NCI-H1417 (cell line): ENCODE measurements around the gene ATXN1L.
"Not testable (repeated sequence)": the region's sequence is repeated elsewhere in the genome, so short reads cannot be mapped to it uniquely, and the experiment has no call there.

Source experiments
- DNase-seq, 3 experiments: peaks; one replicate each; lab custom pipeline; 2025; lab: John Stamatoyannopoulos, UW

ATXN1L gene, protein sequence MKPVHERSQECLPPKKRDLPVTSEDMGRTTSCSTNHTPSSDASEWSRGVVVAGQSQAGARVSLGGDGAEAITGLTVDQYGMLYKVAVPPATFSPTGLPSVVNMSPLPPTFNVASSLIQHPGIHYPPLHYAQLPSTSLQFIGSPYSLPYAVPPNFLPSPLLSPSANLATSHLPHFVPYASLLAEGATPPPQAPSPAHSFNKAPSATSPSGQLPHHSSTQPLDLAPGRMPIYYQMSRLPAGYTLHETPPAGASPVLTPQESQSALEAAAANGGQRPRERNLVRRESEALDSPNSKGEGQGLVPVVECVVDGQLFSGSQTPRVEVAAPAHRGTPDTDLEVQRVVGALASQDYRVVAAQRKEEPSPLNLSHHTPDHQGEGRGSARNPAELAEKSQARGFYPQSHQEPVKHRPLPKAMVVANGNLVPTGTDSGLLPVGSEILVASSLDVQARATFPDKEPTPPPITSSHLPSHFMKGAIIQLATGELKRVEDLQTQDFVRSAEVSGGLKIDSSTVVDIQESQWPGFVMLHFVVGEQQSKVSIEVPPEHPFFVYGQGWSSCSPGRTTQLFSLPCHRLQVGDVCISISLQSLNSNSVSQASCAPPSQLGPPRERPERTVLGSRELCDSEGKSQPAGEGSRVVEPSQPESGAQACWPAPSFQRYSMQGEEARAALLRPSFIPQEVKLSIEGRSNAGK

DNA sequence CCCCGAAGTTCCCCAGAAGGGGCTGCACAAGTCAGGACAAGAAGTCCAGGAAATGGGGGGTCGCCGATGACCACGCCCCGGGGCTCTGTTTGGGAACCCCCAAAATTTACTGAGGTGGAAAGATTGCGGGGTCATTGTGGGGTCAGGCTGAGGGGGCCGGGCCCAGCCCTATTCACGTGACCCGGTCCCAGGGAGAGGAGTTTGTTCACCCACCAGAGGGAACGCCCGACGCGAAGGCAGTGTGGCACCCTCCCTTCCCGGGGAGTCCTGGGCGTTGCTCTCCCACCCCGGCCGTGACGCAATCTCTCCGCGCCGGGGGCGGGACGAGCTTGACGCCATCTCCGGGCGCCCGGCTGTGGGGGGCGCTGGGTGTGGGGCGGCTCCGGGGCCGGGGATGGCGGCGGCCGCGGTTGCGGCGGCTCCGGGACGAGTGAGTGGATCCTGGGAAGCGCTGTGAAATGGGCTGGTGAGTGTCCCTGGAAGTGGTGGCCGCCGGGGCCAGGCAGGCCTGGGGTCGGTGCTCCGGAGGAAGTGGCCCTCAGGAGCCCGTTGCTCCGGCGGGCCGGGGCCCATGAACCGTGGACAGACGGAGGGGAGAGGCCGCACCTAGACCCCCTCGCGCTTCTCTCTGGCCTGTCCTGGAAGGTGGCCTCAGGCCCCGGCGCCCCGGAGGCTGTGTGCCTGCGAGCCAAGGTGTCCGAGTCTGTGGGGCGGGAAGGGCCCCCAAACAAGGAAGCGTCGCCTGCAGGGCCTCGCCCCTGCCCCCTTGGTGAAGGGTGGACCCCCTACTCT, at the start of gene ATXN1L:
ATXN1L (plus strand) TSS at position 338 of the 792 bp plus-strand sequence. CDS start 3,765 bp downstream, outside the sequence.
- peak; percentile 75 to 88 (median 86) for DNase-seq

DNA sequence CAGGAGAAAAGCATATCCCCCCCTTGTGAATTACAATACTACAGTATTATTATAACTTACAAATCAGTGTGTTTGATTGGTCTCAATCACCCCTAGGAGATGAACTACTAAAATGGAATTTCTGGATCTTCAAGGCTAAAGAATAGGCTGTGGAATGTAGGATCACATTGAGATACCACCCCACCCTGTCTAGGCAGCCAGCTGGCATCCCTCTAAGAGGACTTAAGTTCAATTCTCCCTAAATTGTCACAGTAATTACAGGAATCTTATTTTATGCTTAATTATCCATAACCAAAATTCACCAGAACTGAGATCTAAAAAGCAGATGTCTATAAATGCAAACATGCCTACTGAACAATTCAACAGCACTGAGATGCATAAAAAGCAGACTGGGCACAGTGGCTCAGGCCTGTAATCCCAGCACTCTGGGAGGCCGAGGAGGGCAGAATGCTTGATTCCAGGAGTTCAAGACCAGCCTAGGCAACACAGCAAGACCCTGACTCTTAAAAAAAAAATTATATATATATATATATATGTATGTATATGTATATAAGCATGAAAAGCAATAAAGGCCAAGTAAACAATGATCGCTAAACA, 49.2 kb upstream of the ATXN1L start:
- no peak for DNase-seq

DNA sequence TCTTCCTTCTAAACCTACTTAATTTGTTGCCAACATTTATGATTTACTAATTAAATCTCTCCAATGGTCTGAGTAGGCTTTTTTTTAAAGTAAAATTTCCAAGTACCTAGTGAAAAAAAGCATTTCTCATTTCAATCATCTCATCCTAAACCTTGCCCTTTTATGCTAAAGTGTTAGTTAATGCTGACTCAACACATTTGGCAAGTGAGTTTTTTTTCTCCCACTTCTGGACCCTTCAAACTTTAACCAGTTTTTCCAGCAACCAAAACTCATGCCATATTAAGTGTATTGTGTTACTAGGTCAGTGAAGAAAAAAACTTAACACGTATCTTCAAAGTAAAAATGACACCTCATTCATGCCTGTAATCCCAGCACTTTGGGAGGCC, 42.5 kb upstream of the ATXN1L start:
- DNase-seq = no peak

DNA sequence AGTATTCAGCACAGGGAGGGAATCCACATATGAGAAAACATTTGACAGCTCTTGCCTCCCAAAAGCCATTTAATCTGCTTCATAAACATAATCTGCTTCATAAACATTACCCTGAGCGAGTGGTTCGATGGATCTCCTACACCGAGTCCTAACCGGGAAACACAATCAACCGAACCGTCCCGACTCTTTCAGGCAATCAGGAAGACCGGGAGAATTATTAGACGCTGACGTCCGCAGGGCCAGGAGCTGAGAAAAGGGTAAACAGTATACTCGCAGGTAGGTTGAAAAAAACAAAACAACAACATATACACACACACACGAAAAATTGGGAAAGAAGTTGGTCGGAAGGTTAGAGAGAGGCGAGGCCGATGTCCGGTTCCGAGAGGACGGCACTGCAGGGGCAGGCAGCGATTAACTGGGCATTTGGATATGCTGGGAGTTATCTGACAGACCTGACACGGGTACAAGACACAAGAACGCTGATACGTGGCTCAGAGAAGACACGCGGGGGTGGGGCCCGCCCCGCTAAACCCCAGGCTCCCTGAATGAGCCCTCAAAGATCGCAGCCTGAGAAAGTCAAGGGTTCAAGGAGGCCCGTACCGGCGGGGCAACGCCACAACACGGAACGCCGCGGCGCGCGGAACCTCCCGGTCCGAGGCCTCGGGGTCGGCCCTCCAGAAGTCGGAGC, 37.7 kb upstream of the ATXN1L start:
- peak in 2 of 3 experiments; percentile 48 to 62 for DNase-seq

DNA sequence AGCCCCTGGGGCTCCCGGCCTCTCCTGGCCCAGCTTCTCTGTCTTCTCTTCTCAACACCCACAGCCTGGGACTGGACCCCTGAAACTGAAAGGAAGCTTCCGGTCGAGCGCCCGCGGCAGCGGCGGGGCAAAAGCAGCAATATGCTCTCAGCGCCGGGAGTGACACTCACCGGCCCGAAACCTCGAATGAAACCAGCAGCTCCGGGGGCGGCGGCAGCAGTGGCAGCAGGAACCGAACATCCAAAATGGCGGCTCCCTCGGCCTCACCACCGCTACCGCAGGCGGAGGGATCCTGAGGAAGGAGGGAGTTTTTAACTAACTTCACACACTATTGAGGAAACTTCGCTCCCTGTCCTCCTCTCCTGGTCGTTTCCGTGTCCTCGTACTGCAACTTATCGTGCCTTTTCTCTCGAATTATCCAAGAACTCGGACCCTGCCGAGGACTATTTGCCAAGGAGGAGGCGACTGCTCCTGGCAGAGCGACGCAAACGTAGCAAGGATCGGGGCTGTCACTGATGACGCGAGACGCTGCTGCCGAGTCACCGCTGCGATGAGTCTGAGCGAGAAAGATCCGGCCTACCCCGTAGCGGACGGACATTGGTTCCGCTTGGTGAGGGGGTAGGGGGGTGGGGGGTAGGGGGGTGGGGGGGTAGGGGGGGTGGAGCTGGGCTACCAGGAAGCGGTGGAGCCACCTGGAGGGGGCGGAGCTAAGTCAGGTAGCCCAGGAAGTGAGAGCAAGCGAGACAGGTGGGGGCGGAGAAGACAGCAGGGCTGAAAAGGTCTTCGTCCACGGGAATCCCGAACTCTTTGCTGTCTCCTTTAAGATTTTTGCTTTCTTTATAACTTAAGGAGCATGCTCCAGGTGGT, 37.0 kb upstream of the ATXN1L start, which contains the start of gene AP1G1:
AP1G1 (minus strand) TSS at position 242 of the 867 bp plus-strand sequence. CDS start 19,355 bp downstream, outside the sequence.
- peak; percentile 93 to 97 (median 97) for DNase-seq

DNA sequence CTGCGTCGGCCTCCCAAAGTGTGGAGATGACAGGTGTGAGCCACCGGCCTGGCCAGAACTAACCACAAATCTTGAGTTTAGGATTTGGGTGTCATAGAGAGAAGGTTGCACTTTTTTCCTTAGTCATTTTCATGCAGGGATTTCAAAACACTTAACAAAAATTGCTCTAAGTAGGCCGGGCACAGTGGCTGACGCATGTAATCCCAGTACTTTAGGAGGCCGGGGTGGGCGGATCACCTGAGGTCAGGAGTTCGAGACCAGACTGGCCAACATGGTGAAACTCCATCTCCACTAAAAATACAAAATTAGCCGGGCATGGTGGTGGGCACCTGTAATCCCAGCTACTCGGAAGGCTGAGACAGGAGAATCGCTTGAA, 35.6 kb upstream of the ATXN1L start:
- not testable (repeated sequence) for DNase-seq

DNA sequence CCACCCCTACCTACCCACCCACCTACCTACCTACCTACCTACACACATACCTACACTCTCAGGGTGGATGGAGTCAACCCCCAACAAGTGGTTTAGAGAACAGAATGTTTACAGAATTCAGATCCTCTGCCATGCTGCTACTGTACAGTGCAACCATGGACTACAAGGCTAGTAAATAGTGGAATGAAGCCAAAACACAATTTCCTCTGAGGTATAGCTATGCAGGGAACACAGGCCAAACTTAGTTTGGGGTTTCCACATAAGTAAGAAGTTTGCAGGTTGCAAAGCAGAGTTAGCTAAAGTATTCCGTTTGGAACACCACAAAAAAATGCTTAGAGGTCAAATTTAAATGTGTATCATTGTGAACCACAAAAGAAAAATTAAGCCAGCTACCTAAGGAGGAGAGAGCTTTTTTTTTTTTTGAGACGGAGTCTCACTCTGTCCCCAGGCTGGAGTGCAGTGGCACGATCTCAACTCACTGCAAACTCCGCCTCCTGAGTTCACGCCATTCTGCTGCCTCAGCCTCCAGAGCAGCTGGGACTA, 34.4 kb upstream of the ATXN1L start:
- no peak for DNase-seq

DNA sequence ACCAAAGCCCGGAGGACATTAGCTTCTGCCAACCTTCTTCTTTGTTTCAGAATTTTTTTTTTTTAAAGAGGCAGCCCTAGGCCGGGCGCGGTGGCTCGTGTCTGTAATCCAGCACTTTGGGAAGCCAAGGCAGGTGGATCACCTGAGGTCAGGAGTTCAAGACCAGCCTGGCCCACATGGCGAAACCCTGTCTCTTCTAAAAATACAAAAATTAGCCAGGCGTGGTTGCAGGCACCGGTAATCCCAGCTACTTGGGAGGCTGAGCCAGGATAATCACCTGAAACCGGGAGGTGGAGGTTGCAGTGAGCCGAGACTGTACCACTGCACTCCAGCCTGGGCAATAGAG, 28.6 kb upstream of the ATXN1L start:
- not testable (repeated sequence) for DNase-seq

DNA sequence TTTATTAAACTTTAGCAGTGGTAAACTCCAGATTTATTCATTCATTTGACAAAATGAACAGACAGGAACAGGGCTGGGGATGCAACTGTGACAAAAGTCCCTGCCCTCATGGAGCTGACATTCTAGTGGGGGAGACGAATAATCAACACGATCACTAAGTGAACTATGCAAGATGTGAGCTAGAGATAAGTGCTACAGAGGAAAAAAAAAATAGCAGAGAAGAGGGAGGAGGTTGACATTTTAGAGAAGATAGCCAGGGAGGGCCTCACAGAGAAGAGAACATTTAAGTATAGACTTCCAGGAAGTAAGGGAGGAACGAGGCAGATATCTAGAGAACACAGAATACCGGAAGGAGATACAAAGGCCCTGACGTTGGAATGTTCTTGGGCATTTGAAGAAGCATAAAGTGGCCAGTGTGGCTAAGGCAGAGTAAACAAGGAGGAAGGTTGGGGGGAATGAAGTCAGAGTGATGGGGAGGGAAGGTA, 19.2 kb upstream of the ATXN1L start:
- DNase-seq = no peak

DNA sequence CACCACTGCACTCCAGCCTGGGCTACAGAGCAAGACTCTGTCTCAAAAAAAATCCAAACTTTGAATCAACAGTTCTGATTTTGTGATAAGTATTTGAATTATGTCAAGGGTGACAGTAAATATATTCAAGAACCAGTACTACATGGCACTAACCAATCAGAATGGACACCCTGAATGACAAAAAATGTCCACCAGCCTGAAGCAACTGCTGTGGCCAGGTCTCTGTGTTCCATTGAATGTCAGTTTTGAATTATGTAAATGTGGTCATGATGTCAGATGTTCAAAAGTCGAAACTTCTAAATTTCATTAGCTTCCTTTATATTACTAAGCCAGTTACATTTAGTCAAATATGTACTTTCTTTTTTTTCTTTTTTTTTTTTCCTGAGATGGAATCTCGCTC, 15.4 kb upstream of the ATXN1L start:
- no peak for DNase-seq

DNA sequence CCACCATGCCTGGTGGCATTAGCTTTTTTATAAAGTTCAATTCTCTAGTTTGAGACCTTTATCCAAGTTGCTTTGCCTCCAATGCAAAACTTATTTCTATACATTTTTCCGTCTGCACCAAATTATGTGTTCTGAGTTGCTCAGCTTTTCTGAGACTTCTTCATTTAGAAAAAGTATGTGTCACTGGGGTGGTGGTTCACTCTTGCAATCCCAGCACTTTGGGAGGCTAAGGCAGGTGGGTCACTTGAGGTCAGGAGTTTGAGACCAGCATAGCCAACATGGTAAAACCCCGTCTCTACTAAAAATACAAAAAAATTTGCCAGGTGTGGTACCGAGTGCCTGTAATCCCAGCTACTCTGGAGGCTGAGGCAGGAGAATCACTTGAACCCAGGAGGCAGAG, 14.1 kb upstream of the ATXN1L start:
- not testable (repeated sequence) for DNase-seq

DNA sequence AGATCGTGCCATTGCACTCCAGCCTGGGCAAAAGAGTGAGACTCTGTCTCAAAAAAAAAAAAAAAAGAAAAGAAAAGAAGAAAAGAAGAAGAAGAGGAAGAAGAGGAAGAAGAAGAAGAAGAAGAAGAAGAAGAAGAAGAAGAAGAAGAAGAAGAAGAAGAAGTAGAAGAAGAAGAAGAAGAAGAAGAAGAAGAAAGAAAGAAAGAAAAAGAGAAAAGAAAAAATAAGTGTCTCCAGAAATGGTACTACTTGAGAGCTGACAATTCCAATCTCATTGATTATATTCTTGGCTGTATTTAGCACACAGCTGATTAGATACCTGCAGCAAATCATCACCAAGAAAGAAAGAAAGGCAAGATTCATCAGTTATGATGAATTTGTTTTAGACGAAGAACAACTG, 13.7 kb upstream of the ATXN1L start:
- not testable (repeated sequence) for DNase-seq

DNA sequence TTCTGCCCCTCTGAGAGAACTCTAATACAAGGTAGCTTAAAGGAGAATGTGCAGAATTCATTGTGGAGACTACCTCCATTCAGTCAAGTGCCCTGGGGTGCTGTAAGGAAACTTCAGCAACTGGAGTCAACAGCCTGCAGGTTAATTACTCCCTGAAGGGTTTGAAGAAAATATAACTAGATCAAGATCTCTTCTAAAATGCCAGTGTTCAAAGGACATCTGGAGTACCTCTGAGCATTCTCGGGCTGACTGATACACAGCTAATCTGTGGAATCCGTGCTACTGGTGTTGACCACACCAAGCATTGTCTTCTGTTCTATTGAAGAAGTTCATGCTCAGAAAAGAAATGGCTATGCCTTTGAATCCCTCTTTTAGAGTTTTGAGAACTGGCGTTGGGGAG, 11.5 kb upstream of the ATXN1L start:
- no peak for DNase-seq

DNA sequence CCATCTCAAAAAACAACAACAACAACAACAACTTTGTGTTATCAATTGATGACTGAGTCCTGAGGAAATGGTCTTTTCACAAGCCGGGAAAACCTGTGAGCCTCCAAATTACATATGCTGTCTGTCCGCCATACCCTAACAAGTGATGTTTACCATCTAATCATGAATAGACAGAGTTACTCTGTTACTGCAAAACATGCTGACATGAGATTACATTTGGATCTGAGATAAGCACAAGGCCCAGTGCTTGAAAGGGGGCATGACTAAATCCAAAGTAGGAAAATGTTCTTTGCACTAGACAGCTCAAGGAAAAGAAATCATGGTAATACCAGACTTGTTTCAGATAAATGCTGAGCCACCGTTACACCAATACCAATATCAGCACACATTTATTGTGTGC, 8.6 kb upstream of the ATXN1L start:
- DNase-seq = no peak

DNA sequence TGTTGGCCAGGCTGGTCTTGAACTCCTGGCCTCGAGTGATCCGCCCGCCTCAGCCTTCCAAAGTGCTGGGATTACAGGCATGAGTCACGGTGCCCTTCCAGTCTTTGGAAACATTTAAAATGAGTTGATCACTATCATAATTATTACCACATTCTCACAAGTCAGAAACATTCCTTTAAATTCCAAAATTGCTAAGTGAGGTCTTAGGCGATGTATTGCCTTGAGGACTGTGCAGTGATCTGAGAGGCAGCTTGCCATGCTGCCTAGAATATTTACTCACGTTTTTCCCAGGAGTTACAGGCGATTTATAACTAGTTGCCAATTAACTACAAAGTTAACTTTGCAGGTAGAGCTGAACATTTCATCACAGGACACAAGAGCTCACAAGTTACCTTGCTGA, 5.7 kb upstream of the ATXN1L start:
- no peak for DNase-seq

DNA sequence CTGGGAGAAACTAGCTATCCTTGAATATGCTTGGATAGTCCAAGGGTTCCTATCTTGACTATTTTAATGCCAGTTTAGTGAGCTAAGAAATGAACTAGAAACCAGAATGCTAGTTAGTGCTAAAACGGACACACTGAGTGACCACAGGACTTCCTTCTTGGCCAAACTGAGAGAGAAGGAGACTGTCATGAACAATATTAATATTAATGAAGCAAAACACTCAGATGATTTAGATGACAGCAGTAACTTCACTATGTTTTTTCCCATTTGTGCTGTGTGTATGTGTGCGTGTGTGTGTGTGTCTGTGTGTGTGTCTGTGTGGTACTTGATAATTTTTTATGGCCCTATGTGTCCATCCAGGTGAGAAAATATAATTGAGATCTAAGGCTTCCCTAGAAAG, 2.2 kb upstream of the ATXN1L start:
- DNase-seq = no peak

DNA sequence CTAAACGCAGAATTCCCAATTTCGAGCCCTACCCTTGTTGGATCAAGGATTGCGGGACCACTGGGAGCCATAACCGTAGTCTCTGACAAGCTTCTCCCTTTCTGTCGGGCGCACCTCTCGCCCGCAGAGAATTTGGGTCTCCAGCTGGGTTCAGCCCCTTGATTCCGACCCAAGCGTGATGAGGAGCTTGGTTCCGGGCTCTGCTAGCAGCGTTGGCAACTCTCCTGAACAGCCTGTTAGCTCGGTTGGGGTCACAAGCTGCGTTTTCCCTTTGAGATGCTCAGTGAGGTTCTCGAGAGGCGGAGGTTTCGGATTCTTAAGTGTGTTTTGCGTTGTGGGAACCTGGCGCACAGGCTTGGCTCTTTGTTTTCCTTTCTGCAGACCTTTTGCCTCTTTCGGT, 655 bp downstream of the ATXN1L start:
- peak; percentile 2 to 39 (median 7) for DNase-seq

DNA sequence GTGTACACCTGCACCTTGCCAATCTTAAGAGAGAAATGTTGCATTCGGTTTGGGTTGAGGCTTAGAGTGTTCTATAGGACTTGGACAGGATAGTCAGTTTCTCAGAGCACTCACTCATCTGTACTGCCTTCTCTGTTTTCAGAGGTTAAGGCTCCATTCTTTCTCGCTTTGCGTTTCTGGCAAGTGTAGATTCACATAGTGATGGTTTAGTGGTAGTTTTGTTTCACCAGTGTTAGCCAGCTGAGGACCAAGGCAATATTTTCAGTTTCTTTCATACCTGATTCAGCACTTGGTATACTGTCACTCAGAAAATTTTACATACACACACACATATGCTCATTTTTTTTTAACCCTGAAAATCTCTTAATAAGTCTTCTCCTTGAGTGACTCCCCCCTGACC, 1.3 kb downstream of the ATXN1L start:
- DNase-seq = no peak

DNA sequence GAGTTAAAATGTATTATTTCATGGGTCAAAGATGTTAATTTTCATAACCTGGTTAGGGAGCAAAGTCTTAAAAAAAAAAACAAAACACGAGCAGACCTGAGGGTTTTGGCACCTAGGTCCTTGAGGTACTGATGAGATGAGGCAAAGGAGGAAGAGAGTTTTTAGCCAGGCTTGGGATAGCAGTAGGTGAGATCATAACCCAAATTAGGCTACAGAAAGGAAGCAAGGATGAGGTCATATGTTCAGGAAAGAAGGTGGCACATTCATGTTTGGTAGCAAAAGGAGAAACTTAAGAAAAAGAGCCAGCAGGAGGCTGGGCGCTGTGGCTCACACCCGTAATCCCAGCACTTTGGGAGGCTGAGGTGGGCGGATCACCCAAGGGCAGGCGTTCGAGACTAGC, 2.8 kb downstream of the ATXN1L start:
- DNase-seq = no peak

DNA sequence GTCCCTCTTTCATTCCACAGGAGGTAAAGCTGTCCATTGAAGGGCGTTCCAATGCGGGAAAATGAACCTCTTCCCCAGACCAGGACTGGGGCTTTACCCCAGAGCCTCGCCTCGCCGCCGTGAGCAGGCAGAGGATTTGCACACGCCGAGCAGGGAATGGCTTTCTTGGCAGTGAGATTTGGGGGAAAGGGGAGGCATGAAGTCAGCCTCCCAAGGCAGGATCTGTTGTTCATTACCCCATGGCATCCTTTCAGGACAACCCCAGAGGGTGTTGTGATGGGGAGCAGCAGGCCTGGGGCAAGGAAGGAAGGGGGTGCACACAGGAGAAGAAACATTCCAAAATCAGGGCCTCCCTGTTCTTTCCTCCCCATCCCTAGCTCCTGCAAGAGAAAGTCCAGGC, 6.0 kb downstream of the ATXN1L start:
- no peak for DNase-seq
